AG08396 (cell line): ENCODE measurements around the gene SLC31A2.
"Not testable (repeated sequence)": the region's sequence is repeated elsewhere in the genome, so short reads cannot be mapped to it uniquely, and the experiment has no call there.

Source experiments
- DNase-seq: peaks from one replicate; pipeline ENCODE4 v3.0.0; 2012; ENCODE audit warnings: low spot score, mixed read lengths

Gene SLC31A2, protein sequence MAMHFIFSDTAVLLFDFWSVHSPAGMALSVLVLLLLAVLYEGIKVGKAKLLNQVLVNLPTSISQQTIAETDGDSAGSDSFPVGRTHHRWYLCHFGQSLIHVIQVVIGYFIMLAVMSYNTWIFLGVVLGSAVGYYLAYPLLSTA

DNA sequence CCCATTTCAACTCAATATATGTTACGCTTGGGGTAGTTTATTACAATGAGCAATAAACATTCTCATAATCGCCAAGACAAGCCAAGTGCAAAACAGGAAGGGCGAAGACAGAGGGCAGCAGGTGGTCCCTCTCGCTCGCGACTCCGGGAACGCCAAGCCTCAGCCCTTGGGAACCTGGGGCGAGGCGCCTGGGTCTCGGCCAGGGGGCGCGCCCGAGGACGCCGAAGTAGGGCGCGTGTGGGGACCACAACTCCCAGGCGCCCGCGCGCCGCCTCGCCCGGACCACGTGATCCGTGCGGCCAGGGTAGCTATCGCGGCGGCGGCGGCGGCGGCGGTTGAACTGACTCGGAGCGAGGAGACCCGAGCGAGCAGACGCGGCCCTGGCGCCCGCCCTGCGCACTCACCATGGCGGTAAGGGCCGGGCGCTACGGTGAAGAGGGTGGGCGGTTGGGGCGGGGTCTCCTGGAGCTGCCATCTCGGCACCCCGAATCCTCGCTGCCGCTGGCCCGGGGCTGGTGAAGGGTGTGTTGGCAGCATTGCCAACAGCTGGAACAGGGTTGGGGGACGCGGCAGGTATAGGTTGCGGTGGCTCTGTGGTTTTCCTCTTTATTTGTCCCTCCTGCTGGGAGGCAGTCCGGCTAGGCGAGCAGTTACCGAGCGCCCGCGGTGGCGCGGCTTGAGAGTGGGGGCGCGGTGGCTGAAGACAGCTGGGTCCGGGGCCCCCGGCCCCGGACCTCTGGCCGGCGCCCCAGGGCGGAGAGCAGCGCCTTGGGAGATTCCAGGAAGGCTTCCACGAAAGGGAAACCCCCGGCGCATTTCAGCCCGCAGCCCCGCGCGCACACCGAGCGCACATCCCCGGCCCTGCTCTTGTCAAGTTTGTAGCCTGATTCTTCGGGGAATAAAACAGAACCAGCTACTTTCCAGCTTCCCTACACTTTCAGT, at the start of gene SLC31A2:
Gene SLC31A2, plus strand, starts transcription at position 338 of the 942 bp plus-strand sequence. Its CDS starts 68 bp downstream, at position 406.
- peak; percentile 95 for DNase-seq

DNA sequence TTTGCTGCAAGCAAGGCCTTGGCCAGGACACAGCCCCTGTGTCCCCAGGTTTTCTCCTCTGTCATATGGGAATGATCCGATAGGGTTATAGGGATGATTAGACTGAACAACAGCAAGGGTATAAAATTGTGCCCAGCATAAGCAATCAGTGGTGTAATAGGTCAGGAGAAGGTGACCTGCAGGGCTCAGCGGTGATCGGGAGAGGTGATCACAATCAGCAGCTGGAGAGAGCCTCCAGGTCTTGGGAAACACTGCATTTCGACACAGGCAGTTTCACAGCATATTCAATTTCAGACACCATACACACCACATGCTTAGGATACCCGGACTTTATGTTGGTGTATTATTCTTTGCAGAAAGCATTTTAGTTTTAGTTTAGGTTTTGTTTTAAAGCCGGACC, 45.5 kb upstream of the SLC31A2 start:
- DNase-seq = not testable (repeated sequence)

DNA sequence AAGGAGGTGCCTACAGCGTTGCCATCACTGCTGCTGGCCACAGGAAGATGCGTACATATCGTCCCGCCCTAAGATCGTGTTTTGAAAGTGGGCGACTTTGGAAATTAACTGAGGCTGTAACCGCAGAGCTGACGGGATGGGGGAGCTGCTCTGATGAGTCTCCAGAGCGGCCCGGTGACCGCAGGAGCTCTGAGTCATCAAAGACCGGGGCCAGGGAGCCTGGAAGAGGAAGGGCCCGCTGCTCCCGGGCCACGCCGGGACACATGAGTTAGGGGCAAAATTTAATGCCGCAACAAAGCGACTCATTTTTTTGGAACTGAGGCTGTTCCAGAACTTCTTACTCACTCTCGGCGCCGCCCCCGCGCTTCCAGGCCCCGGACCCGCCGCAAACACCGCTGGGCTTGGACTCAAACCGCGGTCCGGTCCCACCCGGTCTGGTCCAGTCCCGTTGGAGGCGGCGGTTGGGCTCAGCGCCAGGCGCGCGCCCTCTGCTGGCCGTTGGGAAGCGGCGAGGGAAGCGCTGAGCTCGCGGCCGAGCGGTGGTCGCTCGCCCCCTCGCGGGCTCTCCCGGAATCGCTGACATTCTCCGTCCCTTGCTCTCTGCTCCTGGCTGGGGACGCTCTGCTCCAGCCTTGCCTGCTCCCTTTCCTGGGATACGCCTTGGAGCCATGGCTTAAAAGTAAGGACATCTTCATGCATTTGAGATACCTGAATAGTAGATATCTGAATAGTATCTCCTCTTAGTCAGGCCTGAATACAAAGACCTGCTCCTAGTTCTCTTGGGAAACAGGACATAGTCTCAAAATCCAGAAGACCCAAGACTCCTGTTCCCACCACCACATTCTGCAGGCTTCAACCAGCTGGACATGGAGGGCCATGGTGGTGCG, 39.5 kb upstream of the SLC31A2 start:
- DNase-seq = peak; percentile 40

DNA sequence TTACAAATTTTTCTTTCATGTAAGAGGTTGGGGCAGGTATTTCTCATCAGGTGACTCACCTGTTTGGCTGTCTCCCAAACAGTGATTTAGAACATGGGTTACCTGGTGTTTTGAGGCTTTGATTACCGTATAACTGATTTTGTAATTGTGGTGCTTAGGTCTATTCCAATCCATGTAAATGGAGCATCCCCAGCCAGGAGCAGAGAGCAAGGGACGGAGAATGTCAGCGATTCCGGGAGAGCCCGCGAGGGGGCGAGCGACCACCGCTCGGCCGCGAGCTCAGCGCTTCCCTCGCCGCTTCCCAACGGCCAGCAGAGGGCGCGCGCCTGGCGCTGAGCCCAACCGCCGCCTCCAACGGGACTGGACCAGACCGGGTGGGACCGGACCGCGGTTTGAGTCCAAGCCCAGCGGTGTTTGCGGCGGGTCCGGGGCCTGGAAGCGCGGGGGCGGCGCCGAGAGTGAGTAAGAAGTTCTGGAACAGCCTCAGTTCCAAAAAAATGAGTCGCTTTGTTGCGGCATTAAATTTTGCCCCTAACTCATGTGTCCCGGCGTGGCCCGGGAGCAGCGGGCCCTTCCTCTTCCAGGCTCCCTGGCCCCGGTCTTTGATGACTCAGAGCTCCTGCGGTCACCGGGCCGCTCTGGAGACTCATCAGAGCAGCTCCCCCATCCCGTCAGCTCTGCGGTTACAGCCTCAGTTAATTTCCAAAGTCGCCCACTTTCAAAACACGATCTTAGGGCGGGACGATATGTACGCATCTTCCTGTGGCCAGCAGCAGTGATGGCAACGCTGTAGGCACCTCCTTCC, 37.9 kb upstream of the SLC31A2 start:
- peak; percentile 55 for DNase-seq

DNA sequence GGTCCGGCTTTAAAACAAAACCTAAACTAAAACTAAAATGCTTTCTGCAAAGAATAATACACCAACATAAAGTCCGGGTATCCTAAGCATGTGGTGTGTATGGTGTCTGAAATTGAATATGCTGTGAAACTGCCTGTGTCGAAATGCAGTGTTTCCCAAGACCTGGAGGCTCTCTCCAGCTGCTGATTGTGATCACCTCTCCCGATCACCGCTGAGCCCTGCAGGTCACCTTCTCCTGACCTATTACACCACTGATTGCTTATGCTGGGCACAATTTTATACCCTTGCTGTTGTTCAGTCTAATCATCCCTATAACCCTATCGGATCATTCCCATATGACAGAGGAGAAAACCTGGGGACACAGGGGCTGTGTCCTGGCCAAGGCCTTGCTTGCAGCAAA, 32.0 kb upstream of the SLC31A2 start:
- not testable (repeated sequence) for DNase-seq

DNA sequence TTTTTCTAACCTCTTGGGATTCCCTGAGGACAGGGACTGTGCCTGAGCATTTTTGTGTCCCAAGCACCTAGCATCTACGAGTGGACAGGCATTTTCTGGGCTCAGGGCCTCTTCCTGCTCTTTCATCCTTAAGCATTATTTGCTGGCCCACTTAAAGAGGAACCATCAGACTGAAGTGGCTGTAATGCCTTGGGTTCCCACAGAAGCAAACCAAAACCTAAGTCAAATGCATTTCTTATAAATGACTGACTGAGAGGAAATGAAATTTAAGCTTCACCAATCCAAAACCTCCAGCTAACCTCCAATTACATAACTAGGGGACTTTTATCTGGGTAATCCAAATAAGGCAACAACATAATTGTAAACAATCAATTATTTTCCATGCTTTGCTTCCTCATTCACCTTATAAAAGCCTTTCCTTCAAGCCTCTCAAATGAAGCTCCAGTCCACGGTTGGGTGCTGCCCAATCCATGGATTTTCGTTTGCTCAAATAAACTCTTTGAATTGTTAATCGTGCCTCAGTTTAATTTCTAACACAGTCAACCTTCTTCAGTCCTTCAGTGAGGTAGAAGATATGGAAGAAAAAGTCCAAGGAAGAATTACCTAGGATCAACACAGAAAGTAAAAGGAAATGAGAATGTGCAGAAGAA, 25.3 kb upstream of the SLC31A2 start:
- DNase-seq = no peak

DNA sequence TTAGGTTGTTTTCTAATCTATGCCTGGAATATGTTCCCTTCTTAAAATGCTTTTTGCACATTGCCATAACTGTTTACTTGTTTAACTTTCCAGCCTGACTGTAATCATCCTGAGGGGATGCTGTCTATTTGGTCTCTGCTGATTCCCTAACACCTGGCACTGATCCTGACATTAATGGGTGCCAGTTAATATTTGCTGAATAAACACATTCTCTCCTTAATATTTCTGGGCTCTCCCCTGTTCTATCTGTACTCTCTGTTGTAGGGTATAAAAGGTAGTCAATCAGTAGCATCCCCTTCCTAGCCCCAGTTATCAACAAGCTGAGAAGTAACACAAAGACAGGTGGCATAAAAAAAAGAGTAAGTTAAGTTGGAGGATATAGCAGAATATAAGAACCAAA, 21.3 kb upstream of the SLC31A2 start:
- DNase-seq = no peak

DNA sequence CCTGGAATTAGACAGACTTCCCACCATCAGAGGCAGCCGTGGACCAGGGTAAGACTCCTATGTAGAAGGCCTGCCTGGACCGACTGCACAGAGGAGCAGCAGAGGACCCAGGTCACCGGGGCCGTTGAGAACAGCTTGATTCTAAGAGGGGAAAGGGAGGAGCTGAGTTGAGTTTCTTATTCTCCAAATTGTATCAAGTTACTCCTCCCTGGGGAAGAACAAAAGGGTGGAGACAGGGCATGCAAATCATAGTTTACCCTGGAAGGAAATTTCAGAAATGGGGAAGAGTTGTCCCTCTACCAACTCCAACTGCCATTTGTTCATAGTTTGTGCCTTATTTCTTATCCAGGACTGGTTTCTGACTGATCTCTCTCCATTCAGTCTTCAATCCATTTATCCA, 20.9 kb upstream of the SLC31A2 start:
- DNase-seq = no peak

DNA sequence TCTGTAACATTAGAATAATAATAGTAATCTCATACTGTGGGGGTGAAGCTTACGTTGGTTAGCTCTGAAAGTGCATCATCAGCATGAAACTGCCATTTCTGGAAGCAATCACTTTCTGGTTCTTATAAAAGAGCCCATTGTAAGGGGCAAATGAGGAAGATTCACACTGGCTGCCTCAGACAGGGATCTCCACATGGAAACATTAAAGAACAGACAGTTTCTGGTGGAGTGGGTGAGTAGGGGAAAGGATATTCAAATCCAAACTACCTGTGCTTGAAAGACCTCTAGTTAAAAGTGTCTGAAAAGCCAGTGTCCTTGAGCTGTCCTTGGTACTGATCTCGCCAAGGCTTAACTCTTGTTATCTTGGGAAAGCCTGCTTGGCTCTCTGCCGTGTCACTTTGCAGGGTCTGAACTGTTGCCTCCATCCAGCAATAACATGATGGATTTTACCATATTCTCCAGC, 19.1 kb upstream of the SLC31A2 start:
- DNase-seq = peak; percentile 27

DNA sequence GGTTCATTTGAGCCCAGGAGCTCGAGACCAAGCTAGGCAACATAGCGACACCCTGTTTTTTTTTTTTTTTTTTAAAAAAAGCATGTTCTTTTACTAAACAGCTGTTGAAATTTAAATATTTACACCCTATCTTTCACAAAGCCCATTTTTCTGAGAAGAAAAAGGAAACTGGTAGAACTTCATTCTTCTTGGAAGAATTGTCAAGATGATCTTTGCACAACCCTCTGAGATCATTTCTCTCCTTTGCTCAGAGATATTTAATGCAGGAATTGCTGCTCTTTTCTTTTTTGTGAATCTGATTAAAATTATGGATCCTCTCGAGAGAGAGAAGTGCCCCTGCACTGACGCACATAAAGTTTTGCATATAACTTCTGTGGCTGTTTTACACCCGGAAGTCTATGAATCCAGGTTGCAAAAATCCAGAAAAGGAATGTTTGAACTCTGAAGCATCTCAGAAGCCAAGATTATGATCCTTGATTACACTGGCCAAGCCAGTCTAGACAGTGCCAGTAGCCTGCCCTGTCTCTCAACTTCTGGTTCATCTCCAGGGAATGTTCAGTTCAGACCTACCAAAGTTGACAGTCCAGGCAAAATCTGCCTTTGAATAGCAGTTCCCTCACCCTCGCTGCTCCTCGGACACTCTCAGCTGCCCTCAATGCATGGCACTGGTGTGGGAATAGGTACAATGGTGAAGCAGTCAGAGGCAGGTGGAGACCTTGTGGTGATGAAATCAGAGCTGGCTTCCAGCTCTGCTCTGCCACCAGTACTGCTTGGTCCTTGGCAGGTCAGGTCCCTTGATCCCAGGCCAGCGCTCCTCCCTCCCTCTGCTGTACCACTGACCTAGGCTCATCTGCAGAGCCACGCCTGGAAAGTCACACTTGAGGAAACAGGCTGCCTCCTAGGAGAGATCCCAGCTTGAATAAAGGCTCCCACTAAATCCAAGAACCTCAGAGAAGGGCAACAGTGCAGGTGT, 13.3 kb upstream of the SLC31A2 start:
- DNase-seq = no peak

DNA sequence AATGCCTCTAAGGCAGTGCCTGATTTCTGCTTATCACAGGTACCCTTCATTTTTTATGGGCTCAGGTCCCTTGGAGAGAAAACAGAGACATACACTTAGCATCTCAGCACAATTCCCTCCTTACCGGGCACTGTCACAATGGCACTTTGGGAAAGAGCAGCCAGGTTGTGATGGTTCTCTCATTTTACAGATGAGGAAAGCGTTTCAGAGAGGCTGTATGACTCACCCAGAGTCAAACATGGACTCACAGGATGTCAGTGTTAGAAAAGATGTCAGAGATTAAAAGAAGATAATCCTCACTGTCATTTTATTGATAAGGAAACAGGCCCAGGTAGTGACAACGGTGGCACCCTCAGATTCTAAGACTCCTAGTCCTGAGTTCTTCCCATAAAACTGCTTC, 12.0 kb upstream of the SLC31A2 start:
- DNase-seq = no peak

DNA sequence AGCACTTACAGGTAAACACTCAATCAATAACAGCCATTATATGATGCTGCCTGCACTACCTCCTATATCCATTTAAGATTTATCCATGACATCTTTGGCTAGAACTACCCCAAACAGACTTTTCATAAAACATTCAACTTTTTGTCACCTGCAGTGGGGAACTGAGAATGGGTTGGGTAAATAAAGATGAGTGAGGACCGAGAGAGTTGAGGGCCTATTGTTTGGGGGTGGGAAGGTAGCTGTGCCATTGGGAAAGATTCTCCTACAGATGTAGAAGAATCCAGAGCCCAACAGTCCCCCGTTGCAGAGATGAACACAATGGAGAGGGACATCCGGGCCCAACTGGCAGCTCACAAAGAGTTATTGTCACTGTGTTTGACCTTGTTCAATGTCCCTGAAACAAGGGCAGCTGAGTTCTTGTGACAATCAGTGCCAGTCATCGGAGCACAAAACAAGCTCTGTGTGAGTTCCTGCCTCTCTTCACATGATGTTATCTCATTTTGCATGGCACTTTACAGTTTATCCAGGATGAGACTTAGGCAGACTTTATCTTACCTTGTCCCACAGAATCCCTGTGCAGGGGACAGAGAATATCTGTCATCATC, 11.5 kb upstream of the SLC31A2 start:
- no peak for DNase-seq

DNA sequence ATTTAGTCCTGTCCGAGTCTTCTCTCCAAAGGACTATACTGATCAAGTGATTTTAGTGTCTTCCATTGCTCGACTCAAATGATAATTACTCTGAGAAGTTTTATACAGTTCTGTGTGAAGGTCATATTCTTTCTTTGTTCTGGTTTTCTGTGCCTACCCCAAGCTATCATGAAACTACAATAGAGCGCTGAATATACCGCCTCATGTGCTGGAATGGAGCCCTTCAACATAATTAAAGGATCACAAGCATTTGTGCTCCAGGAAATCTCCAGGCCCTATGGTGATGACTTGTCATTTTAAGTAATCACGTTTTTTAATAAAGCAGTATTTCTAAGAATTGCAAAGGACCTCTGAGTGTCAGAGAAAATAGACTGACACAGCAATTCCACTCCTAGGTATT, 10.9 kb upstream of the SLC31A2 start:
- no peak for DNase-seq

DNA sequence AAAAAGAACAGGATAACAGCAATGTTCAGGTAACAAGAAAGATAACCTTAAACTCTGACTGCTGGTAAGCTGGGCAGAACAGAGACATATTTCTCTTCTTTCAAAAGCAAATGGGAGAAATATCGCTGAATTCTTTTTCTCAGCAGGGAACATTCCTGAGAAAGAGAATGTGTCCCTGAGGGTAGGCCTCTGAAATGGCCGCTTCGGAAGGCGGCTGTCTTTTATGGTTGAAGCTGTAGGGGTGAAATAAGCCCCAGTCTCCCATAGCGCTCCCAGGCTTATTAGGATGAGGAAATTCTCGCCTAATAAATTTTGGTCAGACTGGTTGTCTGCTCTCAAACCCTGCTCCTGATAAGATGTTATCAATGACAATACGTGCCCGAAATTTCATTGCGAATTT, 9.9 kb upstream of the SLC31A2 start:
- not testable (repeated sequence) for DNase-seq

DNA sequence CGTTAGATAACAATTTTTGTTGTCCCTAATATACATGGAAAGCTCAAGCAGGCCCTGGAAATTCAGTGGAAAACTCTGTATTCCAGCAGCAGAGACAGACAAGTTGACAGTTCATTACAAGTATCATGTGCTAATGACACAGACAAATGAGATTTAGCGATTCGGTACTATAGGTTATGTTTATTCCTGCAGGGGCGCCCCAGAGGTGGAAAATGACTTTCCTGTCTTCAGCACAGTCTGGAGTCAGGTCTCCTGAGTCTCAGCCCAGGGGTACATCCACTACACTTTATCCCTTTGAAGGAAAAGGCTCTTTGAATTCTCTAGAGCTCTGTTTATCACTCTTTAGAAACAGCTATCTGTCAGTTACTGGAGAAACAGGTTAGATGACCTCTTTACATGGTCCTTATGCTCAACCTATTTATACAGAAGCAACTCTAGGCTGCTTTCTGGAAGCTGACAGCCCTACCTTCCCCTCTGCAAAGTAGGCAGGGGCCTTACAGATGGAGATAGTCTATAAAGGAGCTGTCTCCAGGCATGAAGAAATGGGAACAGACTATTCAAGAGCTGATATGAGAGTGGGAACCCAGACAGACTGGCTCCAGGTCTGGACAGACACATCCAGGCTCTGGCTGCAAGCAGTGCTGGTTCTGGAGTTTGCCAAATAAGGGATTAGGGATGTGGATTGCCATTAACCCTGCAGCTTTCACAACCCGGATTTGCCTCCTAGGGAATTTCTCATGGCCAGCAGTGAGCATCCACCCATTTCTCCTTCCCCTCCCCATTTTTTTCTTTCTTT, 7.2 kb upstream of the SLC31A2 start:
- DNase-seq = no peak

DNA sequence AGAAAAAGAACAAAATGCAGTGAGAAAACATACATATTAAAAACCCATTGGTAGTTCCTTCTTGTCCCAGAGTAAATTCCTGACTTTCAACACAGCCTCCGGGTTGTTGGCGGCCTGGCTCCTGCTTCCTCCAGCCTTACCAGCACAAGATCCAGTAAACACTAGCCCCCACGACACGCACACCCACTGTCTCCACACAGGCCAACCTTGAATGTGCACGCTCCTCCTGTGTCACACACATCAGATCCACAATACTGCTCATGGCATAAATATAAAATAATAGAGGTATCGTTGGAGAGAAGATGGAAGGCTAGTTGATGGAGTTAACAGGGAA, 2.5 kb upstream of the SLC31A2 start:
- no peak for DNase-seq

DNA sequence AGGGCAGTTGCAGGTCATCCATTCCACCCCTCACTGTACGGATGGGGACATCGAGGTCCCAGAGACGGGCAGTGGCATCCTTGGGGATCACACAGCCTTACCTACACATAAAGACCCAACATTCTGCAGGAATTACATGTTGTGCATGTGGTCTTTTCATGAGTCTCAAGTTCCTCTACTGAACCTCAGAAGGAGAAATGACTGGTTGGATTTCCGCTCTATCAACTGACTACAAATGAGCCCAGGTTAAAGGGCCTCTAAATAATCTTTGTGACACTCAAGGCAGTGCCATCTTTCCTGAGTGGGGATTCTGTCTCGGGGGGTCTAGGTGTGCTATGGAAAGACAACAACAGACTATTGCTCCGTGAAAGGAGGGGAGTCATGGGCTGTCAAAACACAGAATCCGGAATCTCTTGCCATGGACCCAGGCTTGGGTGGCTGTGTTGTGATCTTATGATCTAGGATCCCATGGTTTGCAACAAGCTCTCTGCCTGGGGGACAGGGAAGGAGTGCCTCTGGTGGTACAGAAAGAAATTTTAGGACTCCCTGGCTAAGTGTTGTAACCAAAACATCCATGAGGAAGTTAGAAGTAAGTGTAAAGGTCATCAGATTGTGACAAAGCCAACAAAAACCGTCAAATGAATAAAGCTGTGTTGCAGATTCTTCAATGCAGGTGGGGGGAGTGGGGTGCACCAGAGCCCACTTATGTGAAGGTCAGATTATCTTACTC, 1.9 kb upstream of the SLC31A2 start:
- no peak for DNase-seq

DNA sequence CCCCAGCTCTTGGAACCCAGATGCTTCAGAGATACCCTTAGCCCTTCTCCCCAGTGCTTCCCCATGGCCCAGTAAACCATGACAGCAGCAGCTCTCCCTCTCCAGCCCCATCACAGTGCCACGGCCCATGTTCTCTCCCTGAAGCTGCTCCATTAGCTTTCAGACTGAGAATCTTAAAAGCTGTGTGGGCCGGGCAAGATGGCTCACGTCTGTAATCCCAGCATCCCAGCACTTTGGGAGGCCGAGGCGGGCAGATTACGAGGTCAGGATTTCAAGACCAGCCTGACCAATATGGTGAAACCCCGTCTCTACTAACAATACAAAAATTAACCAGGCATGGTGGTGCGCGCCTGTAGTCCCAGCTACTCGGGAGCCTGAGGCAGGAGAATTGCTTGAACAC, 1.2 kb upstream of the SLC31A2 start:
- DNase-seq = not testable (repeated sequence)
